Fibroblast of skin of right quadriceps (primary cell): Measurements from ENCODE around the gene PXYLP1.
"Not testable (repeated sequence)": the region's sequence is repeated elsewhere in the genome, so short reads cannot be mapped to it uniquely, and the experiment has no call there.

ENCODE experiments used
- DNase-seq: peaks from one replicate; pipeline ENCODE4 v3.0.0-alpha.2; 2013

PXYLP1 gene

GRCh38 chr3:141231101-141231951 lies at the start of gene PXYLP1:
TSS of gene PXYLP1 (plus strand) at chr3:141231825. CDS start at chr3:141260176, 28,351 bp downstream.
- peak; percentile 85 for DNase-seq

GRCh38 chr3:141183606-141184005 lies 48.0 kb upstream of the PXYLP1 start:
- no peak for DNase-seq

GRCh38 chr3:141184430-141184829 lies 47.2 kb upstream of the PXYLP1 start:
- no peak for DNase-seq

GRCh38 chr3:141191097-141191749 lies 40.4 kb upstream of the PXYLP1 start:
- DNase-seq = peak; percentile 8

- DNase-seq = peak; percentile 91
Observed at GRCh38 chr3:141192345-141192744, 39.3 kb upstream of the PXYLP1 start.

- DNase-seq = no peak
Observed at GRCh38 chr3:141193066-141193830, 38.4 kb upstream of the PXYLP1 start.

GRCh38 chr3:141201122-141201521 lies 30.5 kb upstream of the PXYLP1 start:
- no peak for DNase-seq

- no peak for DNase-seq
Observed at GRCh38 chr3:141202682-141203081, 28.9 kb upstream of the PXYLP1 start.

GRCh38 chr3:141203866-141204265 lies 27.8 kb upstream of the PXYLP1 start:
- DNase-seq = no peak

GRCh38 chr3:141204343-141204742 lies 27.3 kb upstream of the PXYLP1 start:
- DNase-seq = no peak

- not testable (repeated sequence) for DNase-seq
Observed at GRCh38 chr3:141211306-141211705, 20.3 kb upstream of the PXYLP1 start.

GRCh38 chr3:141212101-141212500 lies 19.5 kb upstream of the PXYLP1 start:
- DNase-seq = no peak

- no peak for DNase-seq
Observed at GRCh38 chr3:141212555-141212954, 19.1 kb upstream of the PXYLP1 start.

GRCh38 chr3:141216975-141217374 lies 14.7 kb upstream of the PXYLP1 start:
- DNase-seq = no peak

GRCh38 chr3:141217389-141217788 lies 14.2 kb upstream of the PXYLP1 start:
- no peak for DNase-seq

- no peak for DNase-seq
Observed at GRCh38 chr3:141218162-141218835, 13.3 kb upstream of the PXYLP1 start.

- DNase-seq = no peak
Observed at GRCh38 chr3:141218926-141219325, 12.7 kb upstream of the PXYLP1 start.

GRCh38 chr3:141223673-141224166 lies 7.9 kb upstream of the PXYLP1 start:
- DNase-seq = no peak

GRCh38 chr3:141225939-141226338 lies 5.7 kb upstream of the PXYLP1 start:
- DNase-seq = no peak

- no peak for DNase-seq
Observed at GRCh38 chr3:141227216-141227615, 4.4 kb upstream of the PXYLP1 start.

GRCh38 chr3:141227752-141228151 lies 3.9 kb upstream of the PXYLP1 start:
- peak; percentile 93 for DNase-seq

GRCh38 chr3:141228395-141228794 lies 3.2 kb upstream of the PXYLP1 start:
- DNase-seq = no peak

GRCh38 chr3:141229132-141229531 lies 2.5 kb upstream of the PXYLP1 start:
- DNase-seq = no peak
